NCI-H69 (cell line): ENCODE measurements around the gene SH3GL1.
"Not testable (repeated sequence)": the region's sequence is repeated elsewhere in the genome, so short reads cannot be mapped to it uniquely, and the experiment has no call there.

Experiments used
- DNase-seq: peaks from one replicate; lab custom pipeline; 2025; lab: John Stamatoyannopoulos, UW

SH3GL1 gene

GRCh38 chr19:4362831-4363545 lies 37.4 kb downstream of the SH3GL1 start:
- peak; percentile 35 for DNase-seq

GRCh38 chr19:4362101-4362828 lies 38.1 kb downstream of the SH3GL1 start:
- no peak for DNase-seq

GRCh38 chr19:4361152-4362046 lies 38.9 kb downstream of the SH3GL1 start:
- peak; percentile 41 for DNase-seq

GRCh38 chr19:4360641-4361151 lies 39.7 kb downstream of the SH3GL1 start:
- DNase-seq = no peak

- no peak for DNase-seq
Observed at GRCh38 chr19:4360081-4360569, 40.2 kb downstream of the SH3GL1 start.

- DNase-seq = no peak
Observed at GRCh38 chr19:4359627-4360000, 40.7 kb downstream of the SH3GL1 start.

GRCh38 chr19:4358709-4359626 lies 41.4 kb downstream of the SH3GL1 start:
- no peak for DNase-seq

- DNase-seq = no peak
Observed at GRCh38 chr19:4357921-4358326, 42.4 kb downstream of the SH3GL1 start.

- no peak for DNase-seq
Observed at GRCh38 chr19:4357095-4357797, 43.1 kb downstream of the SH3GL1 start.

- DNase-seq = no peak
Observed at GRCh38 chr19:4354897-4355296, 45.5 kb downstream of the SH3GL1 start.

GRCh38 chr19:4354282-4354681 lies 46.1 kb downstream of the SH3GL1 start:
- no peak for DNase-seq

GRCh38 chr19:4352701-4353121 lies 47.6 kb downstream of the SH3GL1 start:
- DNase-seq = peak; percentile 62

GRCh38 chr19:4350726-4351125 lies 49.6 kb downstream of the SH3GL1 start:
- DNase-seq = no peak

GRCh38 chr19:4350111-4350510 lies 50.2 kb downstream of the SH3GL1 start:
- DNase-seq = no peak

- not testable (repeated sequence) for DNase-seq
Observed at GRCh38 chr19:4349225-4349624, 51.1 kb downstream of the SH3GL1 start.

GRCh38 chr19:4347521-4347920 lies 52.8 kb downstream of the SH3GL1 start:
- DNase-seq = no peak

- no peak for DNase-seq
Observed at GRCh38 chr19:4346020-4346383, 54.3 kb downstream of the SH3GL1 start.

- DNase-seq = no peak
Observed at GRCh38 chr19:4345342-4346019, 54.9 kb downstream of the SH3GL1 start.

GRCh38 chr19:4343370-4344307 lies 56.7 kb downstream of the SH3GL1 start, which contains the start of gene MPND:
MPND (plus strand) TSS chr19:4343562; CDS start chr19:4343594, 32 bp downstream.
- DNase-seq = peak; percentile 96
